ENCODE measurements around the gene STARD3. TPM values are rescaled to one million over a fixed set of nuclear protein-coding genes. Genes with fewer than 3 reads are reported as not detected.

STARD3 gene
- total and polyA plus RNA-seq, 2 experiments from 2014 or later = 61.6 to 90.3 TPM

GRCh38 chr17:39688475-39688835 lies 51.5 kb downstream of the STARD3 start:
- WGBS (ENCODE audit: low lambda C conversion rate, missing lambda C conversion rate) = 15% methylated on average over 6 of the region's 6 CpGs
- Histone ChIP-seq H3K4me3 (peak overlapping the region; percentile 46), H3K27me3 (no peaks in the 10 kb centered on the region), H3K9me2 (replicated peaks; ENCODE audit: insufficient read depth) (no peaks in the 10 kb centered on the region), H3K36me3 (replicated peaks; ENCODE audit: insufficient read depth, low read depth) (no peaks in the 10 kb centered on the region), H3K9me3 (ENCODE audit: low read depth) (no peaks in the 10 kb centered on the region), H3K4me2 (peak overlapping the region; percentile 86), H3K79me2 (no peaks in the 10 kb centered on the region), H2AFZ (peak overlapping the region; percentile 95), H3K4me1 (ENCODE audit: insufficient read depth) (peaks cover 16% of the 10 kb centered on the region), H3K27ac (peak overlapping the region; percentile 85), H4K20me1 (ENCODE audit: insufficient read depth, poor library complexity, severe bottlenecking) (no peaks in the 10 kb centered on the region)
- TF ChIP-seq EZH2 (IDR thresholded peaks at IDR 0.05; ENCODE audit: borderline replicate concordance) (no peak), CTCF (IDR thresholded peaks at IDR 0.05; ENCODE audit: poor library complexity) (no peak), EZH2phosphoT487 (IDR thresholded peaks at IDR 0.05; ENCODE audit: low read depth, severe bottlenecking, unreplicated experiment) (no peak)
- DNase-seq (ENCODE audit: low spot score) = no peak

- TF ChIP-seq EZH2 (IDR thresholded peaks at IDR 0.05; ENCODE audit: borderline replicate concordance) (no peak), EZH2phosphoT487 (IDR thresholded peaks at IDR 0.05; ENCODE audit: low read depth, severe bottlenecking, unreplicated experiment) (no peak)
- H3K79me2 ChIP-seq = no peaks in the 10 kb centered on the region
- peaks cover 16% of the 10 kb centered on the region for H3K4me1 ChIP-seq (ENCODE audit: insufficient read depth)
- H3K4me2 ChIP-seq = peak overlapping the region; percentile 86
- H4K20me1 ChIP-seq (ENCODE audit: insufficient read depth, poor library complexity, severe bottlenecking) = no peaks in the 10 kb centered on the region
- H3K9me3 ChIP-seq (ENCODE audit: low read depth) = no peaks in the 10 kb centered on the region
- peak overlapping the region; percentile 46 for H3K4me3 ChIP-seq
- H3K27ac ChIP-seq = peak overlapping the region; percentile 85
- WGBS (ENCODE audit: low lambda C conversion rate, missing lambda C conversion rate) = 17% methylated on average over 3 of the region's 3 CpGs
- H3K36me3 ChIP-seq (replicated peaks; ENCODE audit: insufficient read depth, low read depth) = no peaks in the 10 kb centered on the region
- peak overlapping the region; percentile 95 for H2AFZ ChIP-seq
- no peaks in the 10 kb centered on the region for H3K27me3 ChIP-seq
- no peaks in the 10 kb centered on the region for H3K9me2 ChIP-seq (replicated peaks; ENCODE audit: insufficient read depth)
- DNase-seq (ENCODE audit: low spot score) = no peak
Observed at GRCh38 chr17:39688945-39689344, 52.0 kb downstream of the STARD3 start.

- no peak for DNase-seq (ENCODE audit: low spot score)
- no peaks in the 10 kb centered on the region for H3K9me2 ChIP-seq (replicated peaks; ENCODE audit: insufficient read depth)
- H3K36me3 ChIP-seq (replicated peaks; ENCODE audit: insufficient read depth, low read depth) = no peaks in the 10 kb centered on the region
- H3K27me3 ChIP-seq = no peaks in the 10 kb centered on the region
- peak overlapping the region; percentile 91 for H3K27ac ChIP-seq
- peaks cover 13% of the 10 kb centered on the region for H3K79me2 ChIP-seq
- TF ChIP-seq EZH2phosphoT487 (IDR thresholded peaks at IDR 0.05; ENCODE audit: low read depth, severe bottlenecking, unreplicated experiment) (no peak), EZH2 (IDR thresholded peaks at IDR 0.05; ENCODE audit: borderline replicate concordance) (no peak), CTCF (IDR thresholded peaks at IDR 0.05; ENCODE audit: poor library complexity) (no peak)
- no peaks in the 10 kb centered on the region for H3K9me3 ChIP-seq (ENCODE audit: low read depth)
- no peaks in the 10 kb centered on the region for H4K20me1 ChIP-seq (ENCODE audit: insufficient read depth, poor library complexity, severe bottlenecking)
- H3K4me3 ChIP-seq = no peak overlapping the region
- no peak overlapping the region for H2AFZ ChIP-seq
- peaks cover 26% of the 10 kb centered on the region for H3K4me1 ChIP-seq (ENCODE audit: insufficient read depth)
- WGBS (ENCODE audit: low lambda C conversion rate, missing lambda C conversion rate) = 89% methylated on average over 5 of the region's 5 CpGs
- peak overlapping the region; percentile 41 for H3K4me2 ChIP-seq
Observed at GRCh38 chr17:39694593-39694992, 57.6 kb downstream of the STARD3 start.

- Histone ChIP-seq H3K9me2 (replicated peaks; ENCODE audit: insufficient read depth) (no peaks in the 10 kb centered on the region), H4K20me1 (ENCODE audit: insufficient read depth, poor library complexity, severe bottlenecking) (no peaks in the 10 kb centered on the region), H3K36me3 (replicated peaks; ENCODE audit: insufficient read depth, low read depth) (no peaks in the 10 kb centered on the region), H3K9me3 (ENCODE audit: low read depth) (no peaks in the 10 kb centered on the region), H3K79me2 (peaks cover 18% of the 10 kb centered on the region), H3K4me3 (no peak overlapping the region), H3K4me1 (ENCODE audit: insufficient read depth) (peaks cover 26% of the 10 kb centered on the region), H3K27ac (peak overlapping the region; percentile 91), H3K27me3 (no peaks in the 10 kb centered on the region), H3K4me2 (peak overlapping the region; percentile 41), H2AFZ (no peak overlapping the region)
- no peak for TF ChIP-seq CTCF (IDR thresholded peaks at IDR 0.05; ENCODE audit: poor library complexity)
- TF ChIP-seq EZH2phosphoT487 (IDR thresholded peaks at IDR 0.05; ENCODE audit: low read depth, severe bottlenecking, unreplicated experiment) = no peak
- WGBS (ENCODE audit: low lambda C conversion rate, missing lambda C conversion rate) = 51% methylated on average over 2 of the region's 2 CpGs
- no peak for DNase-seq (ENCODE audit: low spot score)
Observed at GRCh38 chr17:39695089-39695474, 58.1 kb downstream of the STARD3 start.

Data from hepatocyte (in vitro differentiated cells).